Adrenal gland (tissue), 12 donors: ENCODE results near the gene SLC22A5. TPM values are rescaled to one million over a fixed set of nuclear protein-coding genes. Genes with fewer than 3 reads are reported as not detected.
A peak's percentile ranks its signal among the peaks of the same experiment; 100 is the strongest.

Source experiments
- DNase-seq, 7 donors: peaks; one replicate each; pipeline ENCODE4 v3.0.0-alpha.2; 2019 to 2020
- H3K27ac ChIP-seq, 5 donors: fragments of 200-600 bp; sonication (generic) in 4 of 5; 1 replicate in 3 of 5; 2 replicates in 2 of 5; pipeline versions ENCODE4 v1.5.1 to v1.8.0; 2016 to 2020; ENCODE audit warnings: mild to moderate bottlenecking in 1 of 5
- H3K27me3 ChIP-seq: fragments of 200-600 bp; 2 replicates; pipeline ENCODE4 v1.8.0; 2021
- H3K36me3 ChIP-seq, 2 donors: fragments of 200-600 bp; replicated peaks in 1 of 2; 1 replicate in 1 of 2; 2 replicates in 1 of 2; pipeline versions ENCODE4 v1.5.1 to v1.8.0; 2018 to 2022
- H3K4me1 ChIP-seq, 2 donors: fragments of 200-600 bp; replicated peaks in 1 of 2; 1 replicate in 1 of 2; 2 replicates in 1 of 2; pipeline versions ENCODE4 v1.5.1 to v1.8.0; 2018 to 2021
- H3K4me3 ChIP-seq, 4 donors: fragments of 200-600 bp; sonication (generic) in 3 of 4; one replicate each; pipeline ENCODE4 v1.5.1; 2016 to 2018
- H3K9me3 ChIP-seq, 3 donors: fragments of 200-600 bp; sonication (generic) in 1 of 3; replicated peaks in 1 of 3; 1 replicate in 2 of 3; 2 replicates in 1 of 3; pipeline versions ENCODE4 v1.5.1 to v1.8.0; 2016 to 2021
- POLR2A ChIP-seq, 2 donors: fragments of 450-650 bp; IDR thresholded peaks; one replicate each; pipeline ENCODE4 v1.6.1; 2017; ENCODE audit warnings: antibody characterized with exemption in 2 of 2, mild to moderate bottlenecking in 2 of 2, moderate library complexity in 1 of 2
- WGBS, 4 donors: extraction: QIAGEN DNeasy Blood & Tissue Kit in 2 of 4; methylation state at CpG; one replicate each; pipeline versions ENCODE4 v1.1.5 to v1.1.7; 2013 to 2017; 5-methylcytosine and 5-hydroxymethylcytosine counted together
- intact Hi-C, 2 donors: fragments of 100-400 bp; cut with DNase I; formaldehyde crosslinking; loops; one replicate each; pipeline versions ENCODE4 v1.14.1 to v1.15.0; 2022 to 2023
- polyA plus RNA-seq, 3 donors: library from polyadenylated mRNA; stranded (reverse); fragments of 200-250 nt in 2 of 3; fragments of 350-450 nt in 1 of 3; fragmentation: Illumina TruSeq in 1 of 3; extraction: RNeasy Lipid Tissue Mini Kit (QIAGEN cat#74804) in 1 of 3; gene quantifications; one replicate each; pipeline ENCODE4 v1.2.3, GENCODE V29; 2013 to 2014
- total RNA-seq, 9 donors: library from RNA; depleted of rRNA in 4 of 9; stranded (reverse); fragments of >200 nt in 4 of 9; fragments of 120-200 nt in 1 of 9; fragmentation: NEBNext Ultra II Directional in 1 of 9; extraction: Animal tissue kit (Norgen Biotek cat#: 25700) in 1 of 9; gene quantifications; one replicate each; pipeline versions ENCODE4 v1.1.0 to v1.2.4, GENCODE V29; 2013 to 2023
- TF ChIP-seq, protein P1 (sequence below), 6 experiments: fragments of 450-650 bp in 4 of 6; fragments of 200-600 bp in 2 of 6; sonication (generic) in 1 of 6; IDR thresholded peaks; 1 replicate in 5 of 6; 2 replicates in 1 of 6; pipeline versions ENCODE4 v1.5.1 to v1.8.0; 2016 to 2021; ENCODE audit warnings: antibody characterized with exemption in 6 of 6, mild to moderate bottlenecking in 2 of 6, moderate library complexity in 1 of 6
- donor health status: healthy with polysubstance abuse.
- donor health status: Bipolar disorder and iron deficiency.
- donor health status: DM: yes; HTN: yes; CAD: no.
- donor health status: DM: no; HTN: no; CAD: no.
- donor health status: DM: no; HTN: no; CAD: no.
- donor health status: DM: yes; HTN: yes; CAD: no.

The SLC22A5 gene
- total and polyA plus RNA-seq, 12 donors, result 4.4 to 24.1 (median 13.7) TPM

DNA sequence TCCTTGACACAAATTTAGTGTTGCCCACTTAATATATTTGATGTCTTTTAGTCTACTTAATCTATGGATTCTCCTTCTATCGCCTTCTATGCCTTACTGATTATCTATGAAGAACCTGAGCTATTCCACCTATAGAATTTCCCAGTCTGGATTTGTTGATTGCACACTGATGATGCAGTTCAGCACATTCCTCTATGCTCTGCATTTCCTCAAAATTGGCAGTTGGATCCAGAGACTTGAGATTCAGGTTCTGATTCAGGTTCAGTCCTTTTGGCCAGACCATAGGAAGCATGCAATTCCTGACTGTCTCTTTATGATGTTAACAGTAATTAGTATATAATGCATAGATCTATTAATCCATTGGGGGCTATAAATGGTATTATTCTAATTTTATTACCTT lies 13.8 kb downstream of the SLC22A5 start:
- peaks cover 16 to 29% of the 10 kb centered on the region in 2 donors for H3K4me1 ChIP-seq
- no peaks in the 10 kb centered on the region for H3K27me3 ChIP-seq
- peaks cover 0 to 8% of the 10 kb centered on the region in 2 donors for H3K36me3 ChIP-seq
- H3K27ac ChIP-seq, result no peak overlapping the region
- DNase-seq, result no peak
- H3K9me3 ChIP-seq, result no peaks in the 10 kb centered on the region
- no peak overlapping the region for H3K4me3 ChIP-seq
- WGBS, 4 donors, result 58 to 97% (median 96%) methylated on average over 1 of the region's 1 CpG
- TF ChIP-seq, protein P1, sequence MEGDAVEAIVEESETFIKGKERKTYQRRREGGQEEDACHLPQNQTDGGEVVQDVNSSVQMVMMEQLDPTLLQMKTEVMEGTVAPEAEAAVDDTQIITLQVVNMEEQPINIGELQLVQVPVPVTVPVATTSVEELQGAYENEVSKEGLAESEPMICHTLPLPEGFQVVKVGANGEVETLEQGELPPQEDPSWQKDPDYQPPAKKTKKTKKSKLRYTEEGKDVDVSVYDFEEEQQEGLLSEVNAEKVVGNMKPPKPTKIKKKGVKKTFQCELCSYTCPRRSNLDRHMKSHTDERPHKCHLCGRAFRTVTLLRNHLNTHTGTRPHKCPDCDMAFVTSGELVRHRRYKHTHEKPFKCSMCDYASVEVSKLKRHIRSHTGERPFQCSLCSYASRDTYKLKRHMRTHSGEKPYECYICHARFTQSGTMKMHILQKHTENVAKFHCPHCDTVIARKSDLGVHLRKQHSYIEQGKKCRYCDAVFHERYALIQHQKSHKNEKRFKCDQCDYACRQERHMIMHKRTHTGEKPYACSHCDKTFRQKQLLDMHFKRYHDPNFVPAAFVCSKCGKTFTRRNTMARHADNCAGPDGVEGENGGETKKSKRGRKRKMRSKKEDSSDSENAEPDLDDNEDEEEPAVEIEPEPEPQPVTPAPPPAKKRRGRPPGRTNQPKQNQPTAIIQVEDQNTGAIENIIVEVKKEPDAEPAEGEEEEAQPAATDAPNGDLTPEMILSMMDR (IDR thresholded peaks at IDR 0.05), result no peak
- no peak for TF ChIP-seq POLR2A (IDR thresholded peaks at IDR 0.05)
- intact Hi-C loops, result loop anchor here in 1 of 2 donors (10.0 kb wide), 1 partner anchor 432 kb away; the partner anchor contains the start of gene SOWAHA

DNA sequence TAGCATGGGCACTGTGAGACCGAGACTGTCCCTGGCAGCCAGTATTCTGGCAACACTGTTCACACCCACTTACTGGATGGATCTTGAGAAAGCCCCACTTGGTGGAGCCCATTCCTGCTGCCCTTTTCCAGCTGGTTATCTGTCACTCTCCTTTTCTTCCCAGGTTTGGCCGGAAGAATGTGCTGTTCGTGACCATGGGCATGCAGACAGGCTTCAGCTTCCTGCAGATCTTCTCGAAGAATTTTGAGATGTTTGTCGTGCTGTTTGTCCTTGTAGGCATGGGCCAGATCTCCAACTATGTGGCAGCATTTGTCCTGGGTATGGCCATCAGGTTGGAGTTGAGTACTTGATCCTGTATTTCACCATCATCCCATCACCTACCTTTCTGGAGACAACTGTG lies 14.5 kb downstream of the SLC22A5 start:
- Histone ChIP-seq H3K27ac (no peak overlapping the region), H3K36me3 (peaks cover 0 to 8% of the 10 kb centered on the region in 2 donors), H3K4me3 (no peak overlapping the region), H3K4me1 (peaks cover 23 to 36% of the 10 kb centered on the region in 2 donors), H3K27me3 (no peaks in the 10 kb centered on the region), H3K9me3 (no peaks in the 10 kb centered on the region)
- 75 to 93% (median 84%) methylated on average over 5 of the region's 5 CpGs for WGBS, 4 donors
- intact Hi-C loops, result loop anchor here in 1 of 2 donors (10.0 kb wide), 1 partner anchor 431 kb away; the partner anchor contains the start of gene SOWAHA
- TF ChIP-seq POLR2A (IDR thresholded peaks at IDR 0.05), result no peak
- TF ChIP-seq, protein P1 (IDR thresholded peaks at IDR 0.05), result no peak
- DNase-seq, result no peak

- WGBS, 4 donors, result 82 to 96% (median 91%) methylated on average over 3 to 4 of the region's 4 CpGs
- intact Hi-C loops, result loop anchor here in 1 of 2 donors (5.0 to 10.0 kb wide), 2 partner anchors 118 to 430 kb away; partner anchors contain the start of gene SOWAHA
- H3K4me1 ChIP-seq, result peaks cover 23 to 42% of the 10 kb centered on the region in 2 donors
Measured at GRCh38 chr5:132384506-132385050, 15.1 kb downstream of the SLC22A5 start.

GRCh38 chr5:132385326-132386105 lies 16.0 kb downstream of the SLC22A5 start:
- peaks cover 23 to 46% of the 10 kb centered on the region in 2 donors for H3K4me1 ChIP-seq
- no peak overlapping the region for H3K4me3 ChIP-seq
- H3K27ac ChIP-seq, result peak overlapping the region in 2 of 5 donors; percentile 49 to 73
- intact Hi-C loops, result loop anchor here (2.0 to 10.0 kb wide), 3 partner anchors 115 to 429 kb away; partner anchors contain the start of gene SOWAHA (in 1 of the 2)
- peak; percentile 67 to 87 (median 79) for DNase-seq
- H3K36me3 ChIP-seq, result peaks cover 0 to 8% of the 10 kb centered on the region in 2 donors
- TF ChIP-seq, protein P1 (IDR thresholded peaks at IDR 0.05), result peak; percentile 41 to 88 (median 86)
- no peak for TF ChIP-seq POLR2A (IDR thresholded peaks at IDR 0.05)
- no peaks in the 10 kb centered on the region for H3K27me3 ChIP-seq
- H3K9me3 ChIP-seq, result no peaks in the 10 kb centered on the region
- WGBS, 4 donors, result 22 to 28% (median 25%) methylated on average over 9 of the region's 9 CpGs

More at GRCh38 chr5:132384506-132385050, 15.1 kb downstream of the SLC22A5 start:
- peaks cover 0 to 8% of the 10 kb centered on the region in 2 donors for H3K36me3 ChIP-seq
- no peak for DNase-seq
- no peak overlapping the region for H3K4me3 ChIP-seq
- H3K27ac ChIP-seq, result no peak overlapping the region
- no peak for TF ChIP-seq POLR2A (IDR thresholded peaks at IDR 0.05)
- TF ChIP-seq, protein P1 (IDR thresholded peaks at IDR 0.05), result no peak
- no peaks in the 10 kb centered on the region for H3K27me3 ChIP-seq
- H3K9me3 ChIP-seq, result no peaks in the 10 kb centered on the region
